Urothelium cell line (cell line): ENCODE results near the gene KREMEN1.
A peak's percentile ranks its signal among the peaks of the same experiment; 100 is the strongest.

Experiments
- DNase-seq: peaks from one replicate; pipeline ENCODE4 v3.0.0; 2011; ENCODE audit warnings: low spot score, mixed read lengths
- FAIRE-seq: peaks from 2 replicates; lab custom pipeline; 2011; peaks lifted over from hg19 to GRCh38; lab: Jason Lieb, UNC

Gene KREMEN1

DNA sequence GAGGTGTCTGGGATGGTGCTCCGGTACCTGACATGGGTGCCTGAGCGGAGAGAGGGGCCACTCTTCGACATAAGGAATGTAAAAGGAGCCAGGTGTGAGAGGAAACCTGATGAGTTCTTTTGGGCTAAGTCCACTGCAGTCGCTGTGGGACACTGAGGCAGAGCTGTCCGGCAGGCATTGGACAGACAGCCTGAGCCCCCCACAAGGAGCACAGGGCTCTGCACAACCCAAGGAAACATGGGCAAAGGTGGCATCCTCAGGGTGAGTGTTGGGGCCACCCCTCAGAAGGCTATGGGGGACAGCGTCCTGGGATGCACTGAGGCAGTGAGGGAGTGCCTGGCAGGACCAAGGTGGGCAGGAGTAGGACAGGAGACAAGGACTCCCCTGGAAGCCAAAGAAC lies 75.2 kb downstream of the KREMEN1 start:
- no peak for FAIRE-seq
- no peak for DNase-seq

DNA sequence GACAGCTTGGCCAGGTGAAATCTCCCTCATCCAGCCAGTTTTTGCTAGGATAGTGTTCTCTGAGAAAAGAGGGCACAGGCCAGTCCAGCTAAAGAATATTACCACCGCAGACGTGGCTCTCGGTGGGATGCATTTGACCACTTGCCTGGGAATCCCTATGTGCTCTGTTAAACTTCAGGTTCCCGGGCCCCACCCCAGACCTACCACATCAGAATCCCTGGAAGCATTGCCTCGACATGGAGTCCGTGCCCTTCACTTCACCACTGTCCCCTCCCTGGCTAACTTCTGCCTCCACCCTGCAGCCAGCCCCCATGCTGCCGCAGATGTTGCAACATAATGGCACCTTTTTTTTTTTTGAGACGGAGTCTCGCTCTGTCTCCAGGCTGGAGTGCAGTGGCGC lies 76.0 kb downstream of the KREMEN1 start:
- DNase-seq, result no peak
- no peak for FAIRE-seq

DNA sequence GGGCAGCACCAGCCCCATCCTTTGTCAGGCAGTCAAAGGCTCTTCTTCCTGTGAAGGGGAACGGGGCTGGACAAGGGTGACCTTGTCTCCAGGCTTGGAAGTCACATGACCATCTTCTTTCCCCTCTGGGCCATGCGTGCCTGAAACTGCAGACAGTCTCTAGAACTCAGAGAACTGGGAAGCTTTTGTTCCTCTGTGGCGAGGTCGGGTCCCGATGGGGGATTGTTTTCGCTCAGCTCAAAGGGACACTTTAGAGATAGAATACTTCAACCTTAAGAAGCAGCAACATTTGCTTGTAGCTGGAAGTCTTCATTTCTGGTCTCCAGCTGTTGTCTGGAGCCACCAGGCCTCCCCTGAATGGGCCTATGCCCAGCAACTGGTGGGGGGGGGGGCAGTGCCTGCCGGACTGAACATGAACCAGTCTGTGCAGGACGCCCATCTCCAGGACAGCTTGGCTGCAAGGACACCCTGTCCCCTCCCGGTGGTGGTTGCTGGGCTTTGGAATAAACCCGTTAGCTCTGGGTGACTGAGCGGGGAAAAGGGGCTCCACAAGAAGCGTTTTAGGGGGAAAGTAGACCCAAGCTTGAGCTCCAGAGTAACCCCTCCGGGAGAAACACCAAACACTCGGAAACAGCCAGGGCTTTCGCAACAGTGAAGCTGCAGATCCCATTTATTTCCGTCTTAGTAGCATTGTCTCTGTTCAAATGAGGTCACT lies 77.2 kb downstream of the KREMEN1 start:
- no peak for DNase-seq
- no peak for FAIRE-seq

GRCh38 chr22:29150701-29151100 lies 77.9 kb downstream of the KREMEN1 start:
- FAIRE-seq, result no peak
- no peak for DNase-seq

- no peak for FAIRE-seq
- DNase-seq, result no peak
These were observed 78.5 kb downstream of the KREMEN1 start for GRCh38 chr22:29151316-29151715.

DNA sequence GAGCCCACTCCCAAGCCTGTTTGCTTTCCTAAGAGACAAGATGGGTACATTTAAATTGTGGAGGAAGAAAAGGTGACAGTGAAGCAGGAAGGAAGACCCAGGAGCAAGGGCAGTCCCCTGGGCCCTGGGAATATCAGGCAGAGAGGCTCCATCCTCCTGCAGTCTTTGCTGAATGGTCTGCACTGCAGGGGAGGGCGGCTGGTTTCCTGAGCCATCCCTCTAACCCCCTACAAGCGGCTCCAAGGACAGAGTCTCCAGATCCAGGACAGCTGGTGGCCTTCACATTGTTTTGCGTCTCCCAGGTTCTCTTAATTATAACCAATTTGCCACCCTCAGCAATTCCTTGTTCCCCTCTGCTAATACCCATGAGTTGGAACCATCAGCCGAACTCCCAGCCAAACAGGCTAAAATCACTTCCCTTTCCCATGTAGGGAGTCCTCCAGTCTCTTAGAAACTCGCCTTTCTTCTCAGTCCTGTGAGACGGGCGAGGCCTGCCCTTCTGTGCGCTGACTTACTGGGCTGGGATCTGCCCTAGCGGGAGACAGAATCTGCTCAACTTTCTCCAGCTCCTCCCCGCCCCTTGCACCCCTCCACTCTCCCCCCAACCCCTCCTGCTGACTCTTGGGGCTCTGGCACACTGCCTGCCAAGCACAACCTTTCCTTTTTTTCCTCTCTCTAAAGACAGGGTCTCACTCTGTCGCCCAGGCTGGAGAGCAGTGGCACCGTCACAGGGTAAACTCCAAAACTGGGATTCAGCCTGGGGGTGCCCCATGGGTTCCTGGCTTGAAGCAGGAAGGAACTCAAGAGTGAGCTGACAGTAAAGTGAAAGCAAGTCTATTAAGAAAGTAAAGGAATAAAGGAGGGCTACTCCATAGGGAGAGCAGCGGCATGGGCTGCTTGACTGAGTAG lies 79.5 kb downstream of the KREMEN1 start:
- DNase-seq (no peak), FAIRE-seq (no peak)

DNA sequence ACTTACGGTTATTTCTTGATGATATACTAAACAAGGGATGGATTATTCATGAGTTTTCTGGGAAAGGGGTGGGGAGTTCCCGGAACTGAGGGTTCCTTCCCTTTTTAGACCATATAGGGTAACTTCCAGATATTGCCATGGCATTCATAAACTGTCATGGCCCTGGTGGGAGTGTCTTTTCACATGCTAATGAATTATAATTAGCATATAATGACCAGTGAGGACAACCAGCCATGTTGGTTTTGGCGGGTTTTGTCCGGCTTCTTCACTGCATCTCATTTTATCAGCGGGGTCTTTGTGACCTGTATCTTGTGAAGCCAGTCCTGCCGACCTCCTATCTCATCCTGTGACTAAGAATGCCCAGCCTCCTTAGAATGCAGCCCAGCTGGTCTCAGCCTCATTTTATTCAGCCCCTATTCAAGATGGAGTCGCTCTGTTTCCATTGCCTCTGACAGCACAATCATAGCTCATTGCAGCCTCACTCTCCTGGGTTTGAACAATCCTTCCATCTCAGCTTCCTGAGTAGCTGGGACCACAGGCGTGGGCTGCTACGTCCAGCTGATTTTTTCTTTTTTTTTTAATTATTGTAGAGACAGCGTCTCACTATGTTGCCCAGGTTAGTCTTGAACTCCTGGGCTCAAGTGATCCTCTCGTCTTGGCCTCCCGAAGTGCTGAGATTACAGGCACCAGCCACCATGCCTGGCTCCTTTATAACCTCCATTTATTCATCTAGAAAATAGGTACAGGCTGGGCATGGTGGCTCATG lies 80.3 kb downstream of the KREMEN1 start:
- DNase-seq, result no peak
- FAIRE-seq, result no peak

DNA sequence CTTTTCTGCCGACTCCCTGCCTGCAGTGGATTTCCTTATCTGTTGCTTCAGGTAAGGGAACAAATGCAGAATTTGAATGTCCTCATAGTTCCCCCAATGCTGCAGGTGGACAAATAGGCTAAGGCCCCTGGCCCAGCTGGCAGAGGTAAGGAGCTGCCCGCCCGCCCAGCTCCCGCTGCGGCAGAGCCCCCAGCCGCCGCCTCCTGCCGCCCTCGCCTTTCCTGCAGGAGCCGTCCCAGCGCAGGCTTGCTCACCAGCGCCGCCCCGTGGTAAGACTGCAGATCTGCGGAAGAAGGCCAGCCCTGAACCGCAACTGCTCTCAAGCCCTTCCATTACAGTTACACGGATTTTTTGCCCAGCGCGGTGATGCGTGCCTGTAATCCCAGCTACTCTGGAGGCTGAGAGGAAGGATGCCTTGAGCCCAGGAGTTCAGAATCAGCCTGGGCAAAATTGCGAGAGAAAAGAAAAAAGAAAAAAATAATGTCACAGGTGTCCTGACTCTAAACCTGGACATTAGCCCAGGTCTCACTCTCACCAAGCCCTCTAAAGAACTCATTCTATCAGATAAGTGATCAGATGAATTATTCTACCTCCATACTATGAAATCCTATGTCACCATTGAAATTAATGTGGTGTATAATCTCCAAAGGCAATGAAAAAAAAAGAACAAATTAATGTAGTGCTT lies 81.7 kb downstream of the KREMEN1 start:
- DNase-seq (peak; percentile 92), FAIRE-seq (peak; percentile 92)

DNA sequence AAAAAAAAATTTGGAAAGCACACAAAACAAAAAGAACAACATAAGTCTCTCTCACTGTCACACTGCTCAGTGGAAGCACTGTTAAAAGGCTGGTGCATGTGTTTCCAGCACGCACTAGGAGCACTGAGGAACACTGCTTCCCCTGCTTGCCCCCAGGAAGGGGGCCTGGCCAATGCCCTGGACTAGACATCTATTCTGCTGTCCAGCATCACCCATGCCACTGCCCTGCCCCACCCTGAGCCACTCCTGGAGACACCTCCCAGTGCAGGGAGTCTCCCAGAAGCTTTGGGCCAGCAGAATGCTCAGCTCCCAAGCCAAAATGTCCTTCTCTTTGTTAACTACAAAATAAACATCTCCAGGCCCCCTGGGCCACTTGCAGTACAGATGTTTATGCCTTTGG lies 83.1 kb downstream of the KREMEN1 start:
- FAIRE-seq, result no peak
- no peak for DNase-seq

GRCh38 chr22:29156507-29156906 lies 83.7 kb downstream of the KREMEN1 start:
- no peak for FAIRE-seq
- DNase-seq, result no peak

DNA sequence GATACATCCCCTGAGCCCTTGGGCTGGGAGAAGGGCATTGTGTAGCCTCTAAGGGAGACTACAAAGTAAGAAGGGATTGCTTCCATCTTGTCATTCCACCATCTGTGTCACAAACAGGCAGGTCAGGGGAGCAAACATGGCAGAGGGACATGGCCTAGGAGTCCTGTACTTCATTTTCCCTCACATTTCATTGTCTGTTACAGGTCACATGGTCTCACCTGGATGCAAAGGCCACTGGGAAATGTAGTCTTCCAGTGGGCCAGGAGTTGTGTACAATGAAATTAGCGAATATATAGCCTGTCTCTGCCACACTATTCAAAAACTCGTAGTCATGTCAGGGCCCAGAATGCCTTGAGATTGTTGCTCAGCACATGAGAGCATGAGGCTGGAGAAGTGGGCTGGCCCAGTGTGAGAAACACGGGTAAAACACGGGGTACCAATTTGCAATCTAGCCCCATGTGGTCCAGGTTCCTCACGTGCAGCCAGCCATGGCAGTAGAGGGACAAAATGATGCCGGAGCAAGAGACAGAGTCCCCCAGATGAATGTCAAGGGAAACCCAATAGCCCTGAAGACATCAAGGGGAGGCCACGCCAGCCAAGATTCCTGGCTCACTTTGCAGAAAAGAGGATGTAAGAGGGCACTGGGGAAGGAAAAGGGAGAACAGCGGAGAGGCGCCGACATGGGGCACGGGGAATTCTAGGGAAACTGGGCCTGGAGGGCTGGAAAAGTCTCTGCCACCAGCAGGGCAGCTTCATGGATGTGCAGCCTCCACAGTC lies 85.1 kb downstream of the KREMEN1 start:
- peak; percentile 95 for FAIRE-seq
- DNase-seq, result no peak

DNA sequence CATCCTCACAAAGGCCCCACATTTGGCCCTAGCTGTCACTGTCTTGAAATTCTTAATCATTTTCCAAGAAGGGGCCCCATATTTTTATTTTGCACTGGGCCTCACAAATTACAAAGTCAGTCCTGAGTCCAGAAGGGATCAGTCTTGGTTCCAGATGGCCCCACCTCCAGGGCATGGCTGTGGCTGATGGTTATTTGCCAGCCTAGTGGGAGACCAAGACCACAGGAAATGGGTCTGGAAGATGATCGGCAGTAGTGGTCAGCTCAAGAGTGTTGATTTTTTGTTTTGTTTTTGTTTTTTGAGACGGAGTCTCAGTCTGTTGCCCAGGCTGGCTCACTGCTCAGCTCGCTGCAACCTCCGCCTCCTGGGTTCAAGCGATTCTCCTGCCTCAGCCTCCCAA lies 85.7 kb downstream of the KREMEN1 start:
- FAIRE-seq, result no peak
- DNase-seq, result no peak

GRCh38 chr22:29163808-29164207 lies 91.0 kb downstream of the KREMEN1 start:
- DNase-seq (no peak), FAIRE-seq (no peak)

DNA sequence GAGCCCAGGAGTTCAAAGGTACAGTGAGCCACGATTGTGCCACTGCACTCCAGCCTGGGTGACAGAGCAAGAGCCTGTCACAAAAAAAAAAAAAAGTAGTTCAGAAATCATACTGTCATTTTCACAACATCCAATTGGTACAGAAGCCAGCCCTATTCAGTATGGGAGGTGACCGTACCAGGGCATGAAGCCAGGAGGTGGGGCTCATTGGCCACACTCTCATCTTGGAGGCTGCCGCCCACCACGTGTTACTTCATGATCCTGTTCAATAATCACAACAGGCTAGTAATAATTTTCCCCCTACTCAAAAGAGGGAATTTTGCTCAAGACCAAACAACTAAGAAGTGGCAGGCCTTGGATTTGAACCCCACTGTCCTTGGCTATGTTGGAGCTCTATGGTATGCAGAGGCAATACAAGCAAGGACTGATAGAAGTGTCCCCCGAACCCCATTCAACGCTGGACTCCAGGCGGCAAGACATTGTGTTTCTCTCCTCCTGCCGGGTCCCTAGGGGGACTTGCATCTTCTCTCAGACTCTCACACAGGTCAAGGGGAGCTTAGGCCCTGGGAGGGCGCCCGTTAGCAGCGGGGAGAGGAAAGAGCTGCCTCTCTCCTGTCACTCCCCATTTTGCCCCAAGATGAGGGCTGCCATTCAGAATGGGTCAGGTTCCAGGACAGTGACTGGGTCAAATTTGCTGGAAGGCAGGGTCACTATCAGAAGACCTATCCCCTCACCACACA lies 92.7 kb downstream of the KREMEN1 start:
- DNase-seq, result no peak
- FAIRE-seq, result no peak

GRCh38 chr22:29166180-29166579 lies 93.3 kb downstream of the KREMEN1 start:
- FAIRE-seq (no peak), DNase-seq (no peak)

- FAIRE-seq, result no peak
- DNase-seq, result no peak
These were observed 94.4 kb downstream of the KREMEN1 start for GRCh38 chr22:29167032-29167911.

- no peak for FAIRE-seq
- no peak for DNase-seq
These were observed 98.9 kb downstream of the KREMEN1 start for GRCh38 chr22:29171721-29172120.

DNA sequence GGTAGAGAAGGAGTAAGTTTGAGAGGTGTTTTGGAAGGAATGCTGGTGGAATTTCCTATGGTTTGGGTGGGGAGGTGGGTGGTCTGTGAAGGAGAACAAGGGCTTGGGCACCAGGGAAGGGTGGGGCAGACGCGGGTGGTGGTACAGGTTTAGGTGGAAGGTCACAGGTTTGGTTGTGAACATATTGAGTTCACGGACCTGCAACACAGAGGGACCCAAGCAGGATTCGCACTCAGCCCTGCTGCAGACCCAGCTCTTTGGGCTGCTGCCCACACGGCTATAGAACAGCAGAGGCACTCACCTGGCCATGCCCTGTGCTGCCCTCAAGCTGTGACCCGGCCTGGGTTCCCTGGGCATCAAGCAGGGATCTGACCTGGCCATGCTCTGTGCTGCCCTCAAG lies 99.4 kb downstream of the KREMEN1 start:
- FAIRE-seq, result no peak

More for the DNA sequence above, 99.4 kb downstream of the KREMEN1 start:
- DNase-seq, result no peak
